Neural cell (in vitro differentiated cells): Measurements from ENCODE around the gene NTNG1. TPM values are rescaled to one million over a fixed set of nuclear protein-coding genes. Genes with fewer than 3 reads are reported as not detected.

Experiments
- H2AFZ ChIP-seq: fragments of 200-600, 300-800 bp; sonication (generic), shearing (Covaris generic); 2 replicates; pipeline ENCODE4 v1.6.0; 2014; ENCODE audit warnings: low read depth, mild to moderate bottlenecking, antibody characterized with exemption, low read length, moderate library complexity
- H3F3A ChIP-seq: fragments of 200-600 bp; shearing (Covaris generic); 2 replicates; pipeline ENCODE4 v1.6.1; 2016; ENCODE audit warnings: mild to moderate bottlenecking, moderate library complexity, mixed read lengths, antibody characterized with exemption, low read length; ENCODE audit not compliant: insufficient read depth, poor library complexity, severe bottlenecking
- H3K27ac ChIP-seq: fragments of 200-600, 300-800 bp; sonication (generic), shearing (Covaris generic); 2 replicates; pipeline ENCODE4 v1.5.1; 2014; ENCODE audit warnings: mild to moderate bottlenecking, low read length, moderate library complexity
- H3K27me3 ChIP-seq: fragments of 300-800, 200-600 bp; sonication (generic), shearing (Covaris generic); 2 replicates; pipeline ENCODE4 v1.6.0; 2014; ENCODE audit warnings: mild to moderate bottlenecking, low read depth, low read length, moderate library complexity; ENCODE audit not compliant: insufficient read depth
- H3K36me3 ChIP-seq: fragments of 300-800, 200-600 bp; sonication (generic), shearing (Covaris generic); 2 replicates; pipeline ENCODE4 v1.5.1; 2014; ENCODE audit warnings: mild to moderate bottlenecking, antibody characterized with exemption, low read length, moderate library complexity; ENCODE audit not compliant: insufficient read depth
- H3K4me2 ChIP-seq: fragments of 300-800, 200-600 bp; sonication (generic), shearing (Covaris generic); 2 replicates; pipeline ENCODE4 v1.6.0; 2014; ENCODE audit warnings: mild to moderate bottlenecking, low read length
- H3K4me3 ChIP-seq: fragments of 300-800, 200-600 bp; sonication (generic), shearing (Covaris generic); 2 replicates; pipeline ENCODE4 v1.5.1; 2014; ENCODE audit warnings: mild to moderate bottlenecking, low read length, moderate library complexity
- H3K79me2 ChIP-seq: fragments of 200-600 bp; shearing (Covaris generic); replicated peaks from 2 replicates; pipeline ENCODE4 v1.6.0; 2014; ENCODE audit warnings: mild to moderate bottlenecking, low read length, moderate library complexity; ENCODE audit not compliant: insufficient read depth
- H3K9ac ChIP-seq: fragments of 300-800, 200-600 bp; sonication (generic), shearing (Covaris generic); 2 replicates; pipeline ENCODE4 v1.6.1; 2016; ENCODE audit warnings: mild to moderate bottlenecking, low read length, mixed read lengths
- H3K9me2 ChIP-seq: fragments of 200-600 bp; shearing (Covaris generic); 2 replicates; pipeline ENCODE4 v1.6.1; 2016; ENCODE audit warnings: mild to moderate bottlenecking, low read length, mixed read lengths; ENCODE audit not compliant: insufficient read depth
- H3K9me3 ChIP-seq: fragments of 200-600, 300-800 bp; sonication (generic), shearing (Covaris generic); 2 replicates; pipeline ENCODE4 v1.6.1; 2016; ENCODE audit warnings: mild to moderate bottlenecking, mixed run types, low read length, moderate library complexity, mixed read lengths
- H4K20me1 ChIP-seq: fragments of 200-600 bp; shearing (Covaris generic); 2 replicates; pipeline ENCODE4 v1.6.1; 2016; ENCODE audit warnings: mild to moderate bottlenecking, mixed run types; ENCODE audit not compliant: insufficient read depth
- EP300 ChIP-seq: fragments of 450-650 bp; conservative IDR thresholded peaks from 2 replicates; pipeline ENCODE4 v1.6.1; 2014; ENCODE audit warnings: antibody characterized with exemption, mild to moderate bottlenecking, moderate library complexity; ENCODE audit not compliant: poor library complexity, severe bottlenecking
- EZH2 ChIP-seq: fragments of 200-600, 300-800 bp; shearing (Covaris generic), sonication (generic); IDR thresholded peaks from 2 replicates; pipeline ENCODE4 v1.6.1; 2014; ENCODE audit warnings: antibody characterized with exemption, low read length, borderline replicate concordance, mild to moderate bottlenecking; ENCODE audit not compliant: insufficient read depth, poor library complexity, severe bottlenecking
- MXI1 ChIP-seq: fragments of 450-650 bp; conservative IDR thresholded peaks from 2 replicates; pipeline ENCODE4 v1.6.1; 2014; ENCODE audit warnings: antibody characterized with exemption, mild to moderate bottlenecking; ENCODE audit not compliant: poor library complexity, severe bottlenecking
- POLR2AphosphoS5 ChIP-seq: IDR thresholded peaks from 2 replicates; pipeline ENCODE4 v1.6.1; 2012
- RAD21 ChIP-seq: fragments of 450-650 bp; conservative IDR thresholded peaks from 2 replicates; pipeline ENCODE4 v1.6.1; 2014; ENCODE audit warnings: antibody characterized with exemption, mild to moderate bottlenecking, moderate library complexity
- SMC3 ChIP-seq: fragments of 450-650 bp; conservative IDR thresholded peaks from 2 replicates; pipeline ENCODE4 v1.6.1; 2014; ENCODE audit warnings: antibody characterized with exemption, mild to moderate bottlenecking, moderate library complexity; ENCODE audit not compliant: poor library complexity
- TAF1 ChIP-seq: IDR thresholded peaks from 2 replicates; pipeline ENCODE4 v1.6.1; 2012; ENCODE audit warnings: low read depth
- polyA plus RNA-seq: library from polyadenylated mRNA; depleted of rRNA; stranded (reverse); fragments of >200 nt; gene quantifications from 2 replicates; pipeline ENCODE4 v1.2.3, GENCODE V29; 2014
- TF ChIP-seq, protein P1 (sequence below): IDR thresholded peaks from 2 replicates; pipeline ENCODE4 v1.6.1; 2012; ENCODE audit warnings: borderline replicate concordance
- TF ChIP-seq, protein P2 (sequence below): fragments of 450-650 bp; IDR thresholded peaks from 2 replicates; pipeline ENCODE4 v1.5.1; 2014; ENCODE audit warnings: antibody characterized with exemption, mild to moderate bottlenecking, moderate library complexity; ENCODE audit not compliant: poor library complexity, severe bottlenecking

Gene NTNG1
- polyA plus RNA-seq, 1 donor from 2014 or later, result not detected

GRCh38 chr1:107432108-107432507, 291.3 kb downstream of the NTNG1 start:
- no peaks in the 10 kb centered on the region for H3F3A ChIP-seq
- no peak overlapping the region for H3K9ac ChIP-seq
- no peaks in the 10 kb centered on the region for H4K20me1 ChIP-seq
- no peaks in the 10 kb centered on the region for H3K79me2 ChIP-seq
- H3K27ac ChIP-seq, result no peak overlapping the region
- H3K4me3 ChIP-seq, result no peak overlapping the region
- no peaks in the 10 kb centered on the region for H3K9me2 ChIP-seq
- H3K27me3 ChIP-seq, result no peaks in the 10 kb centered on the region
- H2AFZ ChIP-seq, result no peak overlapping the region
- H3K36me3 ChIP-seq, result no peaks in the 10 kb centered on the region
- no peaks in the 10 kb centered on the region for H3K9me3 ChIP-seq
- H3K4me2 ChIP-seq, result no peak overlapping the region
- TF ChIP-seq SMC3 (no peak), EP300 (no peak)

GRCh38 chr1:107433068-107433467, 292.2 kb downstream of the NTNG1 start:
- Histone ChIP-seq H3K27ac (no peak overlapping the region), H3K27me3 (no peaks in the 10 kb centered on the region), H3K36me3 (no peaks in the 10 kb centered on the region), H2AFZ (no peak overlapping the region), H3K4me3 (no peak overlapping the region), H4K20me1 (no peaks in the 10 kb centered on the region), H3K9me3 (no peaks in the 10 kb centered on the region), H3K9me2 (no peaks in the 10 kb centered on the region), H3K4me2 (no peak overlapping the region), H3K9ac (no peak overlapping the region), H3K79me2 (no peaks in the 10 kb centered on the region), H3F3A (no peaks in the 10 kb centered on the region)
- TF ChIP-seq RAD21 (no peak), EP300 (no peak), TAF1 (no peak), EZH2 (no peak), SMC3 (no peak), POLR2AphosphoS5 (no peak), MXI1 (no peak)
- TF ChIP-seq, protein P1, sequence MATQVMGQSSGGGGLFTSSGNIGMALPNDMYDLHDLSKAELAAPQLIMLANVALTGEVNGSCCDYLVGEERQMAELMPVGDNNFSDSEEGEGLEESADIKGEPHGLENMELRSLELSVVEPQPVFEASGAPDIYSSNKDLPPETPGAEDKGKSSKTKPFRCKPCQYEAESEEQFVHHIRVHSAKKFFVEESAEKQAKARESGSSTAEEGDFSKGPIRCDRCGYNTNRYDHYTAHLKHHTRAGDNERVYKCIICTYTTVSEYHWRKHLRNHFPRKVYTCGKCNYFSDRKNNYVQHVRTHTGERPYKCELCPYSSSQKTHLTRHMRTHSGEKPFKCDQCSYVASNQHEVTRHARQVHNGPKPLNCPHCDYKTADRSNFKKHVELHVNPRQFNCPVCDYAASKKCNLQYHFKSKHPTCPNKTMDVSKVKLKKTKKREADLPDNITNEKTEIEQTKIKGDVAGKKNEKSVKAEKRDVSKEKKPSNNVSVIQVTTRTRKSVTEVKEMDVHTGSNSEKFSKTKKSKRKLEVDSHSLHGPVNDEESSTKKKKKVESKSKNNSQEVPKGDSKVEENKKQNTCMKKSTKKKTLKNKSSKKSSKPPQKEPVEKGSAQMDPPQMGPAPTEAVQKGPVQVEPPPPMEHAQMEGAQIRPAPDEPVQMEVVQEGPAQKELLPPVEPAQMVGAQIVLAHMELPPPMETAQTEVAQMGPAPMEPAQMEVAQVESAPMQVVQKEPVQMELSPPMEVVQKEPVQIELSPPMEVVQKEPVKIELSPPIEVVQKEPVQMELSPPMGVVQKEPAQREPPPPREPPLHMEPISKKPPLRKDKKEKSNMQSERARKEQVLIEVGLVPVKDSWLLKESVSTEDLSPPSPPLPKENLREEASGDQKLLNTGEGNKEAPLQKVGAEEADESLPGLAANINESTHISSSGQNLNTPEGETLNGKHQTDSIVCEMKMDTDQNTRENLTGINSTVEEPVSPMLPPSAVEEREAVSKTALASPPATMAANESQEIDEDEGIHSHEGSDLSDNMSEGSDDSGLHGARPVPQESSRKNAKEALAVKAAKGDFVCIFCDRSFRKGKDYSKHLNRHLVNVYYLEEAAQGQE, result no peak
- TF ChIP-seq, protein P2, sequence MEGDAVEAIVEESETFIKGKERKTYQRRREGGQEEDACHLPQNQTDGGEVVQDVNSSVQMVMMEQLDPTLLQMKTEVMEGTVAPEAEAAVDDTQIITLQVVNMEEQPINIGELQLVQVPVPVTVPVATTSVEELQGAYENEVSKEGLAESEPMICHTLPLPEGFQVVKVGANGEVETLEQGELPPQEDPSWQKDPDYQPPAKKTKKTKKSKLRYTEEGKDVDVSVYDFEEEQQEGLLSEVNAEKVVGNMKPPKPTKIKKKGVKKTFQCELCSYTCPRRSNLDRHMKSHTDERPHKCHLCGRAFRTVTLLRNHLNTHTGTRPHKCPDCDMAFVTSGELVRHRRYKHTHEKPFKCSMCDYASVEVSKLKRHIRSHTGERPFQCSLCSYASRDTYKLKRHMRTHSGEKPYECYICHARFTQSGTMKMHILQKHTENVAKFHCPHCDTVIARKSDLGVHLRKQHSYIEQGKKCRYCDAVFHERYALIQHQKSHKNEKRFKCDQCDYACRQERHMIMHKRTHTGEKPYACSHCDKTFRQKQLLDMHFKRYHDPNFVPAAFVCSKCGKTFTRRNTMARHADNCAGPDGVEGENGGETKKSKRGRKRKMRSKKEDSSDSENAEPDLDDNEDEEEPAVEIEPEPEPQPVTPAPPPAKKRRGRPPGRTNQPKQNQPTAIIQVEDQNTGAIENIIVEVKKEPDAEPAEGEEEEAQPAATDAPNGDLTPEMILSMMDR, result no peak

DNA sequence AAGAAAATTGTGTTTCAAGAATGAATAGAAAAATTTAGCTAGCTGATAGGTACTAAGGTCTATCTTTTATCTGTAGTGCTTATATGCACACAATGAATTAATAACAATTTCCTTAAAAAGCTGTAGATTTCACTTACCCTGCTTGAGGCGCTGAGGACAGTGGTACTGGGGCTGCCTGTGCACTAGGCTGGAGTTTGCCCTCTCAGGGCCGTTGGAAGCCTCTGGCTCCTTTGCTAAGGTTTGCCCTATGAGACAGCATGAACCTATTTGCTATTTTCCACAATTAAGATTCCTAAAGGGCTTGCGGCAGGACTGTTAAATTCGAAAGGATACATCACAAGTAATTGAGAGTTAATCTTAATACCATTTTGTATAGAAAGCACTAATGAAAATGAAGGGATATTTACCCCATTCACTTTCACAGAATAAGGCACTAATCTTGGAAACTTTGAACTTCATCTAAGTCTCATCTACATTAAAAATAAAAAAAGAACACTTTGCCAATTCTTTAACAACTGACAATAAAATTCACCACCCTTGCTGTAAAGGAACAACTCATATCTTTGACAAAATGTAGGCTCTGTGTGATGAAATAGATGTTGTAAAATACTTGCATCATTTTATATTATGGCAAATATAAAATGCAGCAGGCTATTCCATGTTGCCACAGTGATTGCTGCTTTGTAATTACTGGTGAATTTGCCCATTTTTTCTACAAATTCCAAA, 293.0 kb downstream of the NTNG1 start:
- H3K4me3 ChIP-seq, result no peak overlapping the region
- no peaks in the 10 kb centered on the region for H3K36me3 ChIP-seq
- no peak overlapping the region for H3K9ac ChIP-seq
- no peaks in the 10 kb centered on the region for H3K27me3 ChIP-seq
- H3K79me2 ChIP-seq, result no peaks in the 10 kb centered on the region
- TF ChIP-seq EP300, result no peak
- TF ChIP-seq TAF1, result no peak
- TF ChIP-seq SMC3, result no peak
- TF ChIP-seq MXI1, result no peak
- TF ChIP-seq, protein P2, result no peak
- TF ChIP-seq POLR2AphosphoS5, result no peak
- TF ChIP-seq RAD21, result no peak
- TF ChIP-seq, protein P1, result no peak
- H3F3A ChIP-seq, result no peaks in the 10 kb centered on the region
- H3K9me3 ChIP-seq, result no peaks in the 10 kb centered on the region
- no peak overlapping the region for H3K27ac ChIP-seq
- no peaks in the 10 kb centered on the region for H4K20me1 ChIP-seq
- no peak overlapping the region for H2AFZ ChIP-seq
- H3K4me2 ChIP-seq, result no peak overlapping the region
- no peaks in the 10 kb centered on the region for H3K9me2 ChIP-seq
